ENCODE measurements around the gene MYEOV. TPM values are rescaled to one million over a fixed set of nuclear protein-coding genes. Genes with fewer than 3 reads are reported as not detected.

MYEOV gene
- total RNA-seq, 1 experiment from 2014 or later, result 0.22 TPM

DNA sequence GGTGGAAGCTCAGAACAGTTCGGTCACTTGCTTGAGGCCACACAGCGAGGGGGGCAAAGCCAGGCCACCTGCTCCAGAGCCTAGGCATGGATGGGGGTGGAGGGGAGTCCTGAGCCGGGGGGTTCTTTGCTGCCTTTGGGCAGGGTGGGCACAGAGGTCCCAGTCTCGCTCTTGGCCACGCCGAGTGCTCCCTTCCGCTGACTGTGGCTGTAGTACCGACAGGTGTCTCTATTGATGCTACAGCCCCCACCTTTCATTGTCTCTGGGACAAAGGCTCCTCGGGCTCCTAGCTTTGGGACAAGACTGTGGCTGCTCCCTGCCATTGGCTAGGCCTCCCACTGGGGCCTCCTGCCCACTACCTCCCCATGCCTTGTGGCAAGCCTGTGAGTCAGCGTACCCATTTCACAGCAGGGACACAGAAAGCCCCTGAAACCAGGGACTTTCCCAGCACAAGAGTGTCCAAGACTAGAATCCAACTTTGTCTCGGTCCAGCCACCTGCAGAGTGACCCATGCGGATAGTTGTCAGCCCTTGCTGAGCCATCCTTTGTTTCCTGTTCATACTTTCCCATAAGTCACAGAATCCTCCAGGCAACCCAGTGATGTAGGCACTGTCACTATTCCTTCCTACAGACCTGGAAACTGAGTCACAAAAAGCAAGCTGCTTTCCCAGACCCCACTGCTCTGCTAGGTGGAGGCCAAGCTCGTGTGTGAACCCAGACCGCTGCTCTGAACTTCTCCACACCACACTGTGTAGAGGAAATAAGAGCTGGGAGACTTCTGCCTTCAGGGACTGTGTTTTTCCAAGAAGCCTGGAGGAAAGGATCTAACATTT is 17.2 kb downstream of the MYEOV start:
- Histone ChIP-seq H3K4me1 (ENCODE audit: insufficient read depth, low read length) (no peaks in the 10 kb centered on the region), H2BK120ac (ENCODE audit: low read depth, low read length, poor library complexity, severe bottlenecking) (no peak overlapping the region)

More for the DNA sequence above, 17.2 kb downstream of the MYEOV start:
- Histone ChIP-seq H3K79me2 (ENCODE audit: insufficient read depth, low read length) (no peaks in the 10 kb centered on the region), H3K23me2 (ENCODE audit: insufficient read length, low read depth, low read length, poor library complexity, severe bottlenecking) (no peaks in the 10 kb centered on the region), H3K9ac (ENCODE audit: extremely low read depth, insufficient read length, low read length) (no peak overlapping the region), H4K91ac (ENCODE audit: insufficient read length, low read depth, low read length) (no peak overlapping the region), H3K27me3 (ENCODE audit: insufficient read depth, low read length) (no peaks in the 10 kb centered on the region), H3K18ac (ENCODE audit: insufficient read length, low read depth, low read length) (no peak overlapping the region), H4K8ac (replicated peaks; ENCODE audit: insufficient read length, low read depth, low read length) (no peak overlapping the region), H2BK5ac (ENCODE audit: insufficient read length, low read length) (no peak overlapping the region), H2BK12ac (ENCODE audit: insufficient read length, low read depth, low read length) (no peak overlapping the region), H3K14ac (ENCODE audit: insufficient read depth, low read length) (no peak overlapping the region), H3K4me2 (ENCODE audit: insufficient read depth, insufficient read length, low read length) (no peak overlapping the region), H3K56ac (ENCODE audit: insufficient read length, low read depth, low read length) (no peak overlapping the region), H2BK15ac (ENCODE audit: low read depth, low read length) (no peak overlapping the region), H3K79me1 (ENCODE audit: insufficient read depth, low read depth, low read length, poor library complexity, severe bottlenecking) (no peaks in the 10 kb centered on the region), H4K5ac (ENCODE audit: insufficient read length, low read depth, low read length) (no peak overlapping the region), H3K23ac (ENCODE audit: insufficient read length, low read depth, low read length) (no peak overlapping the region), H3T11ph (ENCODE audit: low read length) (no peak overlapping the region), H2BK20ac (ENCODE audit: low read depth, low read length, poor library complexity, severe bottlenecking) (no peak overlapping the region), H3K9me3 (ENCODE audit: control insufficient read depth, low read depth, low read length) (no peaks in the 10 kb centered on the region), H3K4ac (ENCODE audit: low read depth, low read length) (no peak overlapping the region), H2AFZ (ENCODE audit: low read length) (no peak overlapping the region), H4K20me1 (ENCODE audit: control insufficient read depth, insufficient read depth, insufficient read length) (no peaks in the 10 kb centered on the region), H3K27ac (ENCODE audit: insufficient read length, low read depth, low read length) (no peak overlapping the region), H2AK5ac (ENCODE audit: insufficient read length, low read length) (no peak overlapping the region)
- WGBS (ENCODE audit: extremely low coverage, insufficient read length, low lambda C conversion rate), result no CpG with 5 or more reads among the region's 14 CpGs
- TF ChIP-seq, protein P1, sequence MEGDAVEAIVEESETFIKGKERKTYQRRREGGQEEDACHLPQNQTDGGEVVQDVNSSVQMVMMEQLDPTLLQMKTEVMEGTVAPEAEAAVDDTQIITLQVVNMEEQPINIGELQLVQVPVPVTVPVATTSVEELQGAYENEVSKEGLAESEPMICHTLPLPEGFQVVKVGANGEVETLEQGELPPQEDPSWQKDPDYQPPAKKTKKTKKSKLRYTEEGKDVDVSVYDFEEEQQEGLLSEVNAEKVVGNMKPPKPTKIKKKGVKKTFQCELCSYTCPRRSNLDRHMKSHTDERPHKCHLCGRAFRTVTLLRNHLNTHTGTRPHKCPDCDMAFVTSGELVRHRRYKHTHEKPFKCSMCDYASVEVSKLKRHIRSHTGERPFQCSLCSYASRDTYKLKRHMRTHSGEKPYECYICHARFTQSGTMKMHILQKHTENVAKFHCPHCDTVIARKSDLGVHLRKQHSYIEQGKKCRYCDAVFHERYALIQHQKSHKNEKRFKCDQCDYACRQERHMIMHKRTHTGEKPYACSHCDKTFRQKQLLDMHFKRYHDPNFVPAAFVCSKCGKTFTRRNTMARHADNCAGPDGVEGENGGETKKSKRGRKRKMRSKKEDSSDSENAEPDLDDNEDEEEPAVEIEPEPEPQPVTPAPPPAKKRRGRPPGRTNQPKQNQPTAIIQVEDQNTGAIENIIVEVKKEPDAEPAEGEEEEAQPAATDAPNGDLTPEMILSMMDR (conservative IDR thresholded peaks at IDR 0.05), result no peak
- Mint-ChIP-seq H3K27ac (no peak overlapping the region; a peak in 1 of 7 replicates), H3K36me3 (ENCODE audit: insufficient read depth in 1 of 3, low read depth in 3 of 3) (no peaks in the 10 kb centered on the region), H3K27me3 (ENCODE audit: low read depth) (peaks cover 7% of the 10 kb centered on the region), H3K4me3 (no peak overlapping the region), H3K4me1 (peaks cover 3 to 12% of the 10 kb centered on the region in 2 experiments), H3K9me3 (no peaks in the 10 kb centered on the region; a peak in 1 of 5 replicates)
- DNase-seq, result no peak

Data from H9 (cell line).